GM23248 (cell line): ENCODE data around the gene WDR17.

Experiments used
- EZH2 ChIP-seq: fragments of 200-600 bp; sonication (generic); IDR thresholded peaks from 2 replicates; pipeline ENCODE4 v1.6.1; 2018; ENCODE audit warnings: antibody characterized with exemption, mild to moderate bottlenecking; ENCODE audit not compliant: insufficient read depth, poor library complexity, severe bottlenecking
- EZH2phosphoT487 ChIP-seq: fragments of 200-600 bp; sonication (generic); IDR thresholded peaks from 2 replicates; pipeline ENCODE4 v1.6.1; 2018; ENCODE audit warnings: antibody characterized with exemption, moderate library complexity, mild to moderate bottlenecking, low read depth; ENCODE audit not compliant: insufficient read depth

DNA sequence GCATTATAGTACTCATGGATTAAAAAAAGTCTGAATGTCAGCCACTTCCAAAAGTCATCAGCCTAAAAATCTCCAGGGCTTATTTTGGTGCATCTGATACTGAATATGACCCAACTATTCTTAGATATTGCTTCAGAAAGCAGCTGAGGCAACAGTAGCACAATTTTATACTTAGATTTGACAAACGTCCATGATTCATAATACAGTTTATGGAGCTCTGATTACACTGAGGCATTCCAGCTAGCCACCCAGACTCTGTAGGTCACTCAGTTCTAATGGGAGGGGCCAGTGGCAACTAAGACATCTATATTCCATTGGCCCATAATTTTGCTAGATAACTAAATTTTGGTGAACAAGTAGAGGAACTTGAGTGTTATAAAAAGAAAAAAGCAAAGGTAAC is 119.4 kb downstream of the WDR17 start:
- TF ChIP-seq EZH2phosphoT487 (0 out of 2 replicates have a peak, but pooled peaks have one; percentile 84), EZH2 (no peak)
